ENCODE results near the gene BTAF1.

BTAF1 gene

GRCh38 chr10:91932737-91933136, 9.2 kb downstream of the BTAF1 start:
- DNase-seq (ENCODE audit: low spot score) = no peak
- no peak for TF ChIP-seq CTCF (IDR thresholded peaks at IDR 0.05; ENCODE audit: extremely low read depth, missing control alignments)

- TF ChIP-seq CTCF (IDR thresholded peaks at IDR 0.05; ENCODE audit: extremely low read depth, missing control alignments) = no peak
- no peak for DNase-seq (ENCODE audit: low spot score)
Observed at GRCh38 chr10:91935886-91936285, 12.3 kb downstream of the BTAF1 start.

GRCh38 chr10:91939653-91940052, 16.1 kb downstream of the BTAF1 start:
- DNase-seq (ENCODE audit: low spot score) = no peak
- TF ChIP-seq CTCF (IDR thresholded peaks at IDR 0.05; ENCODE audit: extremely low read depth, missing control alignments) = no peak

- DNase-seq (ENCODE audit: low spot score) = no peak
- TF ChIP-seq CTCF (IDR thresholded peaks at IDR 0.05; ENCODE audit: extremely low read depth, missing control alignments) = no peak
Observed at GRCh38 chr10:91941426-91941825, 17.9 kb downstream of the BTAF1 start.

GRCh38 chr10:91944880-91945630, 21.5 kb downstream of the BTAF1 start:
- no peak for DNase-seq (ENCODE audit: low spot score)
- no peak for TF ChIP-seq CTCF (IDR thresholded peaks at IDR 0.05; ENCODE audit: extremely low read depth, missing control alignments)

GRCh38 chr10:91953600-91954160, 30.1 kb downstream of the BTAF1 start:
- TF ChIP-seq CTCF (IDR thresholded peaks at IDR 0.05; ENCODE audit: extremely low read depth, missing control alignments) = no peak
- DNase-seq (ENCODE audit: low spot score) = no peak

- no peak for DNase-seq (ENCODE audit: low spot score)
- TF ChIP-seq CTCF (IDR thresholded peaks at IDR 0.05; ENCODE audit: extremely low read depth, missing control alignments) = no peak
Observed at GRCh38 chr10:91955114-91955513, 31.5 kb downstream of the BTAF1 start.
